Measurements from ENCODE around the gene IQSEC2.
A peak's percentile ranks its signal among the peaks of the same experiment; 100 is the strongest.

IQSEC2 gene

GRCh38 chrX:53305219-53305995 lies 24.0 kb upstream of the IQSEC2 start:
- no peak for DNase-seq (ENCODE audit: low read depth)

GRCh38 chrX:53303195-53303594 lies 21.8 kb upstream of the IQSEC2 start:
- no peak for DNase-seq (ENCODE audit: low read depth)

GRCh38 chrX:53300157-53300556 lies 18.8 kb upstream of the IQSEC2 start:
- no peak for DNase-seq (ENCODE audit: low read depth)

- no peak for DNase-seq (ENCODE audit: low read depth)
Measured at GRCh38 chrX:53294024-53294648, 12.8 kb upstream of the IQSEC2 start.

GRCh38 chrX:53291596-53291995 lies 10.2 kb upstream of the IQSEC2 start:
- no peak for DNase-seq (ENCODE audit: low read depth)

- no peak for DNase-seq (ENCODE audit: low read depth)
Measured at GRCh38 chrX:53290441-53291041, 9.2 kb upstream of the IQSEC2 start.

- DNase-seq (ENCODE audit: low read depth): no peak
Measured at GRCh38 chrX:53288189-53288588, 6.8 kb upstream of the IQSEC2 start.

- DNase-seq (ENCODE audit: low read depth): peak; percentile 5
Measured at GRCh38 chrX:53287493-53288138, 6.2 kb upstream of the IQSEC2 start.

- no peak for DNase-seq (ENCODE audit: low read depth)
Measured at GRCh38 chrX:53286171-53286570, 4.8 kb upstream of the IQSEC2 start.

GRCh38 chrX:53285591-53285990 lies 4.2 kb upstream of the IQSEC2 start:
- no peak for DNase-seq (ENCODE audit: low read depth)

- DNase-seq (ENCODE audit: low read depth): peak; percentile 33
Measured at GRCh38 chrX:53284684-53285447, 3.5 kb upstream of the IQSEC2 start.

- no peak for DNase-seq (ENCODE audit: low read depth)
Measured at GRCh38 chrX:53283567-53283966, 2.2 kb upstream of the IQSEC2 start.

- DNase-seq (ENCODE audit: low read depth): no peak
Measured at GRCh38 chrX:53283099-53283498, 1.7 kb upstream of the IQSEC2 start.

GRCh38 chrX:53281963-53282695 lies 745 bp upstream of the IQSEC2 start:
- DNase-seq (ENCODE audit: low read depth): no peak

- no peak for DNase-seq (ENCODE audit: low read depth)
Measured at GRCh38 chrX:53280331-53281320, 758 bp downstream of the IQSEC2 start.

GRCh38 chrX:53279296-53280237 lies 1.8 kb downstream of the IQSEC2 start:
- DNase-seq (ENCODE audit: low read depth): no peak

- no peak for DNase-seq (ENCODE audit: low read depth)
Measured at GRCh38 chrX:53272808-53273337, 8.5 kb downstream of the IQSEC2 start.

GRCh38 chrX:53269536-53270107 lies 11.8 kb downstream of the IQSEC2 start:
- DNase-seq (ENCODE audit: low read depth): no peak
